ENCODE data around the gene LTB. TPM values are rescaled to one million over a fixed set of nuclear protein-coding genes. Genes with fewer than 3 reads are reported as not detected.
"Not testable (repeated sequence)": the region's sequence is repeated elsewhere in the genome, so short reads cannot be mapped to it uniquely, and the experiment has no call there.

Gene LTB
- total and polyA plus RNA-seq, 12 donors: 0.26 to 10.0 (median 0.65) TPM; not detected in 1

DNA sequence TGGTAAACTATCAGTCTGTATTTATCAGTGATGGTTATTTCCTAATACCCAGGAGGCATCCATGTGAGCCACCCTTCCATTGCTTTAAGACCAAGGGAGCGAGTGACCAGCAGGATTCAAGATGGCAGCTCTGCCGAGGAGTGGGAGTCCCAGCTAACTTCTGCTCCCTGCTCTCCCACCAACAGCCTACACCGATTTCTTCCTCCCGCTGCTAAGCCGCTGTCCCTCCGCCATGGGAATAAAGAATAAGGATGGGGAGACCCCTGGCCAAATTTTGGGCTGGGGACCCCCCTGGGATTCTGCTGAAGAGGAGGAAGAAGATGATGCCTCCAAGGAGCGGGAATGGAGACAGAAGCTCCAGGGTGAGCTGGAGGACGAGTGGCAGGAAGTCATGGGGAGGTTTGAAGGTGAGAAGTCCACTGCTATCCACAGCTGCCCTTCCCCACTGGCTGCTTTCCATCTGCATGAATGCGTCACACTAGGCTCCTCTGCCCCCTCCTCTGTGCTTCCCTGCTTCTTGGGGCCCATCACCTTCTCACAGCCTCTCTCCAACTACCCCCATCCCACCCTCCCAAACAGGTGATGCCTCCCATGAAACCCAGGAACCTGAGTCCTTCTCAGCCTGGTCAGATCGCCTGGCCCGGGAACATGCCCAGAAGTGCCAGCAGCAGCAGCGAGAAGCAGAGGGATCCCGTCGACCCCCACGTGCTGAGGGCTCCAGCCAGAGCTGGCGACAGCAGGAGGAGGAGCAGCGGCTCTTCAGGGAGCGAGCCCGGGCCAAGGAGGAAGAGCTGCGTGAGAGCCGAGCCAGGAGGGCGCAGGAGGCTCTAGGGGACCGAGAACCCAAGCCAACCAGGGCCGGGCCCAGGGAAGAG lies 24.5 kb downstream of the LTB start:
- H3K4me3 ChIP-seq: peak overlapping the region in 3 of 10 donors; percentile 11 to 33 (median 12)
- H3K4me1 ChIP-seq: peaks cover 20 to 74% (median 40%) of the 10 kb centered on the region in 9 donors
- WGBS, 2 donors: 56 to 58% methylated on average over 24 of the region's 24 CpGs
- H3K27ac ChIP-seq: peak overlapping the region in 9 of 10 donors; percentile 73 to 91 (median 82)
- no peak for TF ChIP-seq CTCF (IDR thresholded peaks at IDR 0.05)
- H3K36me3 ChIP-seq: peaks cover 5 to 68% (median 15%) of the 10 kb centered on the region in 9 donors
- ATAC-seq (peak in 1 of 8 donors; percentile 13), DNase-seq (no peak)
- no peaks in the 10 kb centered on the region for H3K27me3 ChIP-seq
- intact Hi-C loops (cut with DNase I): no loop called here
- no peaks in the 10 kb centered on the region for H3K9me3 ChIP-seq

GRCh38 chr6:31556307-31556706 lies 25.9 kb downstream of the LTB start:
- TF ChIP-seq CTCF (IDR thresholded peaks at IDR 0.05): no peak
- Histone ChIP-seq H3K4me1 (peaks cover 20 to 71% (median 44%) of the 10 kb centered on the region in 9 donors), H3K27me3 (no peaks in the 10 kb centered on the region), H3K4me3 (no peak overlapping the region), H3K9me3 (no peaks in the 10 kb centered on the region), H3K36me3 (peaks cover 5 to 79% (median 24%) of the 10 kb centered on the region in 9 donors), H3K27ac (no peak overlapping the region)
- DNase-seq: no peak
- ATAC-seq: no peak
- WGBS, 2 donors: 66 to 71% methylated on average over 3 of the region's 3 CpGs
- intact Hi-C loops (cut with DNase I): no loop called here

DNA sequence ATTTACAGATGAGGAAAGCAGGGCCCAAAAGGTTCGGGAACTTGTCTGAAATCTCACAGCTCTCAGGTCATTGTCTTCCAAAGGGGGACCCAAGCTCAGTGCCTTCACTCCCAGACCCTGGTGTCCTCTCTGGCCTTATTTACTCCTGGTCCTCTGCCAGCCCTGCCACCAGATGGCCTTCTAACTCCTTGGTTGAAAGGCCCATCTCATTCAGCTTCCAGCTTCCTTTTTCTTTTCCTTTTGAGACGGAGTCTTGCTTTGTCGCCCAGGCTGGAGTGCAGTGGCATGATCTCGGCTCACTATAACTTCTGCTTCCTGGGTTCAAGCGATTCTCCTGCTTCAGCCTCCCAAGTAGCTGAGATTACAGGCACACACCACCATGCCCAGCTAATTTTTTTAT lies 30.9 kb downstream of the LTB start:
- Histone ChIP-seq H3K27ac (peak overlapping the region in 6 of 10 donors; percentile 8 to 59 (median 38)), H3K4me1 (peaks cover 6 to 44% (median 19%) of the 10 kb centered on the region in 9 donors), H3K36me3 (peaks cover 0 to 70% (median 15%) of the 10 kb centered on the region in 9 donors)
- intact Hi-C loops (cut with DNase I): loop anchor here in 2 of 10 donors (1.0 kb wide), 1 partner anchor 47 kb away; no protein-coding TSS in a partner anchor
- not testable (repeated sequence) for H3K9me3 ChIP-seq, H3K27me3 ChIP-seq, ATAC-seq, H3K4me3 ChIP-seq
- peak in 8 of 9 donors; percentile 25 to 66 (median 59) for TF ChIP-seq CTCF (IDR thresholded peaks at IDR 0.05)
- 44 to 45% methylated on average over 5 of the region's 5 CpGs for WGBS, 2 donors
- DNase-seq: peak in 1 of 2 donors; percentile 68

GRCh38 chr6:31548544-31548873 lies 33.7 kb downstream of the LTB start:
- Histone ChIP-seq H3K4me3 (peak overlapping the region in 5 of 10 donors; percentile 56 to 63 (median 57)), H3K36me3 (peaks cover 0 to 46% (median 15%) of the 10 kb centered on the region in 9 donors), H3K9me3 (no peaks in the 10 kb centered on the region), H3K4me1 (peaks cover 6 to 41% (median 15%) of the 10 kb centered on the region in 9 donors), H3K27me3 (no peaks in the 10 kb centered on the region), H3K27ac (peak overlapping the region in 8 of 10 donors; percentile 87 to 95 (median 92))
- ATAC-seq (no peak), DNase-seq (no peak)
- TF ChIP-seq CTCF (IDR thresholded peaks at IDR 0.05): no peak
- intact Hi-C loops (cut with DNase I): loop anchor here in 8 of 10 donors (2.0 to 10.0 kb wide), 8 partner anchors 32 to 406 kb away; partner anchors contain the start of genes LTB (in 4 of the 8), NELFE (in 3 of the 8), SKIC2 (in 3 of the 8) and AIF1 (in 2 of the 8)
- WGBS, 2 donors: 93 to 95% methylated on average over 2 of the region's 2 CpGs

All from heart right ventricle (tissue), 16 donors.